ENCODE measurements around the gene C1orf159.
A peak's percentile ranks its signal among the peaks of the same experiment; 100 is the strongest.
"Not testable (repeated sequence)": the region's sequence is repeated elsewhere in the genome, so short reads cannot be mapped to it uniquely, and the experiment has no call there.

Gene C1orf159

GRCh38 chr1:1148569-1148968 lies 32.7 kb upstream of the C1orf159 start:
- no peak for DNase-seq

- no peak for DNase-seq
Observed at GRCh38 chr1:1148061-1148460, 32.2 kb upstream of the C1orf159 start.

GRCh38 chr1:1146596-1146995 lies 30.7 kb upstream of the C1orf159 start:
- DNase-seq = no peak

GRCh38 chr1:1146026-1146425 lies 30.1 kb upstream of the C1orf159 start:
- DNase-seq = no peak

- no peak for DNase-seq
Observed at GRCh38 chr1:1145547-1145914, 29.6 kb upstream of the C1orf159 start.

- DNase-seq = no peak
Observed at GRCh38 chr1:1144843-1145546, 29.1 kb upstream of the C1orf159 start.

- peak; percentile 34 for DNase-seq
Observed at GRCh38 chr1:1144122-1144842, 28.4 kb upstream of the C1orf159 start.

GRCh38 chr1:1143636-1144035 lies 27.7 kb upstream of the C1orf159 start:
- DNase-seq = no peak

GRCh38 chr1:1142844-1143243 lies 27.0 kb upstream of the C1orf159 start:
- DNase-seq = no peak

GRCh38 chr1:1142352-1142751 lies 26.5 kb upstream of the C1orf159 start:
- not testable (repeated sequence) for DNase-seq

- DNase-seq = no peak
Observed at GRCh38 chr1:1141911-1142250, 26.0 kb upstream of the C1orf159 start.

GRCh38 chr1:1141244-1141910 lies 25.5 kb upstream of the C1orf159 start:
- no peak for DNase-seq

- DNase-seq = no peak
Observed at GRCh38 chr1:1140673-1141072, 24.8 kb upstream of the C1orf159 start.

GRCh38 chr1:1137256-1138045 lies 21.6 kb upstream of the C1orf159 start:
- DNase-seq = peak; percentile 45

- no peak for DNase-seq
Observed at GRCh38 chr1:1136547-1137230, 20.8 kb upstream of the C1orf159 start.

- no peak for DNase-seq
Observed at GRCh38 chr1:1135339-1136136, 19.6 kb upstream of the C1orf159 start.

GRCh38 chr1:1134300-1134970 lies 18.5 kb upstream of the C1orf159 start:
- DNase-seq = no peak

- no peak for DNase-seq
Observed at GRCh38 chr1:1132956-1133750, 17.3 kb upstream of the C1orf159 start.

GRCh38 chr1:1132042-1132950 lies 16.4 kb upstream of the C1orf159 start:
- no peak for DNase-seq

All from effector CD8-positive, alpha-beta T cell (primary cell).